Activated CD8-positive, alpha-beta memory T cell treated with anti-CD3 and anti-CD28 coated beads for 1 hour (primary cell): ENCODE results near the gene B4GALT5.

Experiments used
- DNase-seq, 2 donors: peaks; one replicate each; pipeline ENCODE4 v3.0.0-alpha.2; 2020; ENCODE audit warnings: low read depth in 1 of 2; ENCODE audit errors: extremely low read depth in 1 of 2

The B4GALT5 gene

DNA sequence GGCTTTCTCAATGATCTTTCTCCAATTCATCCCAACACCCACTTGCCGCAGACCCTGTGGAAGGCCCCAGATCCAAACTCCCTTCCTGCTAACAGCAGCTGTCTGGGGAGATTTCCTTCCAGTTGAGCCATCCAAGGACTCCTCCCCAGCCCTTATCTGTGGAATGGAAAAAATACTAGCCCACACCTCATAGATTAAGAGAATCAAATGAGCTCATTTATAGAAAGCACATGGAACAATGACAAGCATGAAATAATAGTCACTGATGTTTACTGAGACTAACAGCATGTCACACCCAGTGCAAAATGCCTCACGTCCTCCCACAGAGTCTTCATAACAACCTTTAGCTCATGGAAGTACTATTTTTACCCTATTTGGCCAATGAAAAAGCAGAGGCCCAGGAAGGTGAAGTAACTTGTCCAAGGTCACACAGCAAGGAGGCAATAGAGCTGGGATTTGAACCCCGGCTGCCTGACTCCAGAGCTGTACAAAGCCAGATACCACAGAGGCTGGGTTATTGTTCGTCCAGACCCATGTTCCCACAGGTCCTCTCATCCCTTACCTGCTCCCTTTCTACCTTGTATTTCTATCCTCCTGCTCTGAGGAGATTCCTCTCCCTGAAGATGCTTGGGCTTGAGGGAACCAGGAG lies 122.3 kb downstream of the B4GALT5 start:
- no peak for DNase-seq

DNA sequence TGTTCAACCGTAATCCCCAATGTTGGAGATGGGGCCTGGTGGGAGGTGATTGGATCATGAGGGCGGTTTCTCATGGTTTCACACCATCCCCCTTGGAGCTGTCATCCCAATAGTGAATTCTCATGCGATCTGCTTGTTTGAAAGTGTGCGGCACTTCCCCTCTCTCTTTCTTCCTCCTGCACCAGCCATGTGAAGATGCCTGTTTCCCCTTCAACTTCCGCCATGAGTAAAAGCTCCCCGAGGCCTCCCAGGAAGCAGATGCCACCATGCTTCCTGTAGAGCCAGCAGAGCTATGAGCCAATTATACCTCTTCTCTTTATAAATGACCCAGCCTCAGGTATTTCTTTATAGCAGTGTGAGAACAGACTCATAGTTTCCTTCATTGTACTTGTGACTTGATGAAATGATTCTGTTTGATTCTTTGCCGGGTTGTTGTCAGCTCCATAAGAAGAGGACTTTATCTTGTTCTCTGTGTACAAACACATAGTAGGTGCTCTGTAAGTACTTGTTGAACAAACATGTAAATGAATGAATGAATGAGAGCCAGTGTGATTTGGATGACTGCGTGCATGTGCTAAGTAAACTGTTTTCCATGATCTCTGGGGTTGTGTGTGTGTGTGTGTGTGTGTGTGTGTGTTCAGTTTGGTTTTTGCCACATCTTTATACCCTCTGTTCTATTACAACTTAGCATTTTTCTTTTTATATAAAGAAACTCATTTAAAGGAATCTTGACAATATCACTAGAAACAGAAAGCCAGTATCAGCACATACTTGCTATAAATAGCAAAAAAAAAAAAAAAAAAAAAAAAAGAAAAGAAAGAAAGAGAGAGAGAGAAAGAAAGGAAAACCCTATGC lies 123.3 kb downstream of the B4GALT5 start:
- no peak for DNase-seq

DNA sequence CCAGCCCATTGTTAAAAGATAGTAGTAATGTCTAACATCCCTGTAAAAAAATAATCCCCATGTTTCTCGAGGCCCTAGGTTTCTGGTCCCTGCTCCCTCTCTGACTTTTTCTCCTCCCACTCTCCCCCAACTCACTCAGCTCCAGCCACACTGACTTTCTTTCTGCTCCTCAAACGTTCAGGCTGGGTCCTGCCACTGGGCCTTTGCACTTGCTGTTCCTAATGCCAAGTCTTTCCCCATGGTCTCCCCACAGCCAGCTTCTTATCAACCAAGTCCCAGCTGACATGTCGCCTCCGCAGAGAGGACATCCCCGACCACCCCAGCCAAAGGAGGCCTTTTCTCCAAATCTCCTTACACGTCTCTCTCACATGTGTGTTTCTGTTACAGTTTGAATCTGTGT lies 123.9 kb downstream of the B4GALT5 start:
- DNase-seq = no peak

DNA sequence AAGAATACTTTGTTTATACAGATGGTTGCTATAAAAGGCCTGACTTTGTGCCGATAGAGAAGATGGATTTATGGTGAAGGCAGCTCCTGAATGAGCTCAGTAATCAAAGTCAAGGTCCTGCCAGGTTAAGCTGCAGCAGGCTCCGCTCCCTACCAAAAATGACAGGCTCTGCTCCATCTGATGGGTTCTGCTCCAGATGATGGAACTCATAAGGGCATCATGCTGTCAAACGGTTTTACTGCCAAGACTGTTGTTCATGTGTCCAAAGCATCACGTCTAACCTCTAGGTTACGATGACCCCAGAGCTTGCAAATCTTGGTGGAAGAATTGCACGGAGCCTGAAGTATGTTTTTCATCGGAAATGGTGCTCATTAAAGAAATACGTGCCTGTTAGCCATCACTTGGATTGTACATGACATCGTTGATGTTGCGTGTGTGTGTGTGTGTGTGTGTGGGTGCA lies 126.5 kb downstream of the B4GALT5 start:
- no peak for DNase-seq

DNA sequence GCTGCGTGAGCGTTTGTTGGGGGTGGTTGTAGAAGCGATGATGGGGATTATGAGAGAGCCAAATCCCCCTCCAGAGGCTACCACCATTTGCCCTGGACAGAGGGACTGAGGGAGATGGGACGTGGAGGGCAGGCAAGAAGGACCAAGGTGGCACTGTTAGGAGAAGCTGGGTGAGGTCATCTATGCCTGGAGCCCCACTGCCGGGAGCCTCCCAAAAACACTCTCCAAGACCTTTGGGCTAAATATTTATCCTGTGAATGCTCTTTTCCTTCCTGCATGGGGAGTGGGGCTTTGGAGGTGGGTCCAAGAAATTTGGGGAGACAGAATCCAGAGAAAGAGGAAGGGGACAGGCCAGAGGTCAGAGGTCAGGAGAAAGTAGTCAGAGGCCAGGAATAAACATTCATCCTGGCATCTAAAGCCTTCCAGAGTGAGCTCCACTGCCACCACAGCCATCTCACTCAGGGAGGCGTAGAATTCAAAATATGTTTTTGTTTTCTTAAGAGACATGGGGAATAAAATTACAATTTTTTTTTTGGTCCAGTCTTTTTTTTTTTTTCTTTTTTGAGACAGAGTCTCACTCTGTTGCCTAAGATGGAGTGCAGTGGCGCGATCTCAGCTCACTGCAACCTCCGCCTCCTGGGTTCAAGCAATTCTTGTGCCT lies 128.0 kb downstream of the B4GALT5 start:
- no peak for DNase-seq

DNA sequence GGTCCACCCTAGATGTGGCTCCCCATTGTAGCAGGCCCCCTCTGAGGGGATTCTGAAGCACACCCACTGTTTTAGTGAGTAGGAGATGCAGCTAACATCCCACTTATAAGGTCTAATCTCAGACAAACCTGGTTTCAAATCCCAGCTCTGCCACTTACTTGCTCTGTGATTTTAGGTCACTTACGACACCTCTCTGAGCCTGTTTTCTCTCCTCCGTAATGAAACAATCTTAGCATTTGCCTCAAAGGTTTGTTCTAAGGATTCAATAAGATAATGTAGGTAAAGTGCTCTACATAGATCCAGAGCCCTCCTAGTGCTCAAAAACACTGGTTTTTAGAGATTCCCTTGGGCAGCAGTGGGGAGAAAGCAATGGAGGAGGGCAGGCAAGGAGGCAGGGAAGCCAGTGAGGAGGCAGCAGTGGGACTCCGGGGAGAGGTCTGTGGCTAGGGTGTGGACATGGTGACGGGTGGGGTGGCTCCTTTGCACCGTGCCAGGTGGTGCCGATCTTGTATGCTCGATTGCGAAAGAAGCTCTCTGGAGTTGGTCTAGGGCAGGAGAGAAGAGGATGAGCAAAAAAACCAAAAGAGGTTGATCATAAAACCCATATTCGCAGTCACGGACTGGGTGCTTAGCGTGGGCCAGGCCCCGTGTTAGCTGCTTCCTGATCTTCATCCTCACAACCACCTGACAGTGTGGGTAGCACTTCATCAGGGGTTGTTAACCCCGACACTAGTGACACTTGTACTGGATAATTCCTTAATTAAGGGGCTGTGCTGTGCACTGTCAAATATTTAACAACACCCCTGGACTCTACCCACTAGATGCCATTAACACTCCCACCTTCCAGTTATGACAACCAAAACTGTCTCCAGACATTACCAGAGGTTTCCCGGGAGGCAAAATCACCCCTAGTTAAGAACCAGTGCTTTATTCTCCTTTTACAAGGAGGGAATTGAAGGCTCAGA lies 129.0 kb downstream of the B4GALT5 start:
- no peak for DNase-seq

DNA sequence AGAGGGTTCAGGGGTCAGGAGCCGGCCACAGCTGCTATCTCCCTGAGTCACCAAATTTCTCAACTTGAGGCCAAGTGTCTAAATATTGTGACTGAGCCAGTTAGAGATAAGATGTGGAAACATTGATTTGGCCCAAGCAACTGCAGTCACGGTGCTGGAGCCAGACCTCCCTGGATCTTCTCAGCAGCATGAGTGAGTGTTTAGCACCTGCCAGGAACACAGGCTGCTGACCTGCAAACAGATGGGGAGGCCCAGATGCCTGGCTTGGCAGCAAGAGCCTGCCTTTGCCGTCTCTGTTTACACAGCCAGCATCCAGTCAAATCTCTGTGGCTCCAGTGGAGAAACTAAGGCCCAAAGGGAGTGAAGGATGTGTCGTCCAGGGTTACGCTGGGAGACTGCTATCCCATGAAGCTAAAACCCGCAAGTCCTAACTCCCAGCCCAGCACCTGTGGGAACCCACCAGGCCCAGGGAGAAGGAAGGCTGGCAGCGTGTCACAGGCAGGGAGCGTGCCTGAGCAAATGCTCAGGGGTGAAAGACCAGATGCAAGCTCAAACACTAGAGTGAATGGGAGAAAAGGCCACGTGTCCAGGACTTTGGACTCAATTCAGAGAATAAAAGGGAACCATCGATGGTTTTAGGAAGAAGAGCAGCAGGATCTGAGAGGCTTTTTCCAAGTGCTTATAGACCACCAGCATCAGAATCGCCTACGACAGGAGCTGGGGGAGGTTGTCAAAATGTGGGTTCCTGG lies 129.8 kb downstream of the B4GALT5 start:
- DNase-seq = no peak

DNA sequence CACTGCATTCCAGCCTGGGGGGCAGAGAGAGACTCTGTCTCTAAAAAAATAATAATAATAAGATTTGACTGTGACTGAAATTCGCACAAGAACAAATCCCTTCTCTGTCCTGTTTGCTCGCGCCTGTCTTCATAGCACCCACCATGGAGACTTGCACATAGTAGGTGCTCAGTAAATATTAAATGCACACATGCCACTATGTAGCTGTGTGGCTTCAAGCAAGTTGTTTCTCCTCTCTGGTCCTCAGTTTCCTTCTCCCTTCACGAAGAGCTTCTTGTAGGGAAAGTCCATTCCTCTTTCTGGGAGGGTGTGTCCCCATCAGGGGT lies 130.4 kb downstream of the B4GALT5 start:
- no peak for DNase-seq
